Sigmoid colon (tissue), 3 donors: ENCODE data around the gene FGF4.

Source experiments
- CTCF ChIP-seq, 4 experiments: fragments of 450-650 bp in 3 of 4; fragments of 200-600 bp in 1 of 4; IDR thresholded peaks; one replicate each; pipeline ENCODE4 v1.5.1; 2016 to 2019; ENCODE audit warnings: antibody characterized with exemption in 4 of 4, mild to moderate bottlenecking in 3 of 4, moderate library complexity in 2 of 4
- POLR2A ChIP-seq, 2 donors: fragments of 450-650 bp; IDR thresholded peaks; one replicate each; pipeline ENCODE4 v1.6.1; 2016; ENCODE audit warnings: antibody characterized with exemption in 2 of 2, mild to moderate bottlenecking in 2 of 2, moderate library complexity in 2 of 2

DNA sequence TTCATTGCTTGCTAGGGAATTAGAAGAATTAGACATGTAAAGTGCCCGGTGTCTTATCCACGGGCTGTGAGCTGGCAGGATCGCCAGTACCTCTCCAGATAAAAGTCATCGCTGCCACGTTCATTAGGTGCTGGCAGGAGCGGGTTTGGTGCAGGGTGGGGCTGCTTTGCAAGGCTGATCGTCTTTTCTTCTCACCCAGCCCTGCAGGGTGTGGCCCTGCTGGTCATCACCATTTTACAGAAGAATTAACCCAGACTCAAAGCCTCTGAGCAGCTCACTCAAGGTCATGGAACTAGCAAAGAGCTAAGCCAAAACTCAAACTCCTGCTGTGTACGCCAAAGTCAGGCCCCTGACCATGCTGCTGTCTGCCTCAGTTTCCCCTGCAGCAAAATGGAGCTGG, 6.1 kb upstream of the FGF4 start:
- no peak for TF ChIP-seq CTCF (IDR thresholded peaks at IDR 0.05)
- no peak for TF ChIP-seq POLR2A (IDR thresholded peaks at IDR 0.05)
